H9 (cell line): ENCODE results near the gene CPLANE1. TPM values are rescaled to one million over a fixed set of nuclear protein-coding genes. Genes with fewer than 3 reads are reported as not detected.

Experiments
- DNase-seq: peaks from one replicate; pipeline ENCODE4 v3.0.0-alpha.2; 2017
- H2AFZ ChIP-seq: one replicate; pipeline ENCODE4 v1.6.1; 2013; ENCODE audit warnings: mild to moderate bottlenecking, low read length, control low read depth, moderate library complexity
- H2AK5ac ChIP-seq: 2 replicates; pipeline ENCODE4 v1.6.1; 2013; ENCODE audit warnings: low read length, control low read depth, mixed read lengths; ENCODE audit not compliant: insufficient read length
- H2BK120ac ChIP-seq: one replicate; pipeline ENCODE4 v1.6.1; 2013; ENCODE audit warnings: low read depth, mild to moderate bottlenecking, low read length, control low read depth, inconsistent platforms; ENCODE audit not compliant: poor library complexity, severe bottlenecking
- H2BK12ac ChIP-seq: 2 replicates; pipeline ENCODE4 v1.6.1; 2013; ENCODE audit warnings: low read length, control low read depth, mixed read lengths, low read depth; ENCODE audit not compliant: insufficient read length
- H2BK15ac ChIP-seq: 2 replicates; pipeline ENCODE4 v1.6.1; 2013; ENCODE audit warnings: low read depth, low read length, control low read depth
- H2BK20ac ChIP-seq: one replicate; pipeline ENCODE4 v1.6.1; 2013; ENCODE audit warnings: low read depth, mild to moderate bottlenecking, low read length, control low read depth, inconsistent platforms; ENCODE audit not compliant: poor library complexity, severe bottlenecking
- H2BK5ac ChIP-seq: 2 replicates; pipeline ENCODE4 v1.6.1; 2013; ENCODE audit warnings: low read length, control low read depth, mixed read lengths; ENCODE audit not compliant: insufficient read length
- H3K14ac ChIP-seq: 2 replicates; pipeline ENCODE4 v1.6.1; 2013; ENCODE audit warnings: low read length, control low read depth; ENCODE audit not compliant: insufficient read depth
- H3K18ac ChIP-seq: 2 replicates; pipeline ENCODE4 v1.6.1; 2013; ENCODE audit warnings: low read depth, mild to moderate bottlenecking, mixed read lengths, low read length, control low read depth; ENCODE audit not compliant: insufficient read length
- H3K23ac ChIP-seq: 2 replicates; pipeline ENCODE4 v1.6.1; 2013; ENCODE audit warnings: low read length, control low read depth, mixed read lengths, low read depth; ENCODE audit not compliant: insufficient read length
- H3K23me2 ChIP-seq: 2 replicates; pipeline ENCODE4 v1.6.1; 2013; ENCODE audit warnings: low read depth, mild to moderate bottlenecking, mixed read lengths, low read length, control low read depth; ENCODE audit not compliant: insufficient read length, poor library complexity, severe bottlenecking
- H3K27ac ChIP-seq: 2 replicates; pipeline ENCODE4 v1.5.1; 2013; ENCODE audit warnings: low read length, control low read depth, mixed read lengths, low read depth; ENCODE audit not compliant: insufficient read length
- H3K27me3 ChIP-seq: 2 replicates; pipeline ENCODE4 v1.6.1; 2013; ENCODE audit warnings: low read length, control low read depth, inconsistent platforms; ENCODE audit not compliant: insufficient read depth
- H3K4ac ChIP-seq: 2 replicates; pipeline ENCODE4 v1.6.1; 2013; ENCODE audit warnings: low read depth, mild to moderate bottlenecking, control low read depth, inconsistent platforms, low read length, moderate library complexity
- H3K4me1 ChIP-seq: 2 replicates; pipeline ENCODE4 v1.6.1; 2013; ENCODE audit warnings: low read length, control low read depth, inconsistent platforms; ENCODE audit not compliant: insufficient read depth
- H3K4me2 ChIP-seq: 2 replicates; pipeline ENCODE4 v1.6.1; 2013; ENCODE audit warnings: low read length, control low read depth, mixed read lengths; ENCODE audit not compliant: insufficient read length, insufficient read depth
- H3K56ac ChIP-seq: 2 replicates; pipeline ENCODE4 v1.6.1; 2013; ENCODE audit warnings: low read depth, mild to moderate bottlenecking, mixed read lengths, low read length, control low read depth; ENCODE audit not compliant: insufficient read length
- H3K79me1 ChIP-seq: 2 replicates; pipeline ENCODE4 v1.6.1; 2013; ENCODE audit warnings: low read depth, mild to moderate bottlenecking, moderate library complexity, low read length, control low read depth, inconsistent platforms; ENCODE audit not compliant: insufficient read depth, poor library complexity, severe bottlenecking
- H3K79me2 ChIP-seq: 2 replicates; pipeline ENCODE4 v1.6.1; 2013; ENCODE audit warnings: low read length, control low read depth, inconsistent platforms; ENCODE audit not compliant: insufficient read depth
- H3K9ac ChIP-seq: 2 replicates; pipeline ENCODE4 v1.6.1; 2013; ENCODE audit warnings: low read length, control low read depth, mixed read lengths; ENCODE audit not compliant: insufficient read length; ENCODE audit errors: extremely low read depth
- H3K9me3 ChIP-seq: one replicate; pipeline ENCODE4 v1.6.1; 2013; ENCODE audit warnings: low read depth, low read length, inconsistent platforms; ENCODE audit not compliant: control insufficient read depth
- H3T11ph ChIP-seq: one replicate; pipeline ENCODE4 v1.6.1; 2013; ENCODE audit warnings: mild to moderate bottlenecking, low read length, control low read depth, inconsistent platforms
- H4K20me1 ChIP-seq: one replicate; pipeline ENCODE4 v1.6.1; 2013; ENCODE audit not compliant: control insufficient read depth, insufficient read length, insufficient read depth
- H4K5ac ChIP-seq: 2 replicates; pipeline ENCODE4 v1.6.1; 2013; ENCODE audit warnings: low read depth, mild to moderate bottlenecking, mixed read lengths, low read length, control low read depth; ENCODE audit not compliant: insufficient read length
- H4K8ac ChIP-seq: replicated peaks from 2 replicates; pipeline ENCODE4 v1.6.1; 2013; ENCODE audit warnings: low read length, control low read depth, mixed read lengths, low read depth; ENCODE audit not compliant: insufficient read length
- H4K91ac ChIP-seq: 2 replicates; pipeline ENCODE4 v1.6.1; 2013; ENCODE audit warnings: low read depth, mild to moderate bottlenecking, moderate library complexity, mixed read lengths, low read length, control low read depth; ENCODE audit not compliant: insufficient read length
- H3K27ac Mint-ChIP-seq, 3 experiments: 2 replicates in 2 of 3; 3 replicates in 1 of 3; pipeline ENCODE4 v1.8.0; 2020 to 2021; ENCODE audit warnings: mixed read lengths in 3 of 3, mild to moderate bottlenecking in 1 of 3, moderate library complexity in 1 of 3
- H3K27me3 Mint-ChIP-seq: 2 replicates; pipeline ENCODE4 v1.8.0; 2021; ENCODE audit warnings: low read depth, mild to moderate bottlenecking, moderate library complexity, mixed read lengths
- H3K36me3 Mint-ChIP-seq, 3 experiments: 2 replicates in 2 of 3; 3 replicates in 1 of 3; pipeline ENCODE4 v1.8.0; 2020 to 2021; ENCODE audit warnings: low read depth in 3 of 3, mixed read lengths in 3 of 3; ENCODE audit not compliant: insufficient read depth in 1 of 3
- H3K4me1 Mint-ChIP-seq, 2 experiments: 2 replicates each; pipeline ENCODE4 v1.8.0; 2020; ENCODE audit warnings: mixed read lengths in 2 of 2
- H3K4me3 Mint-ChIP-seq, 2 experiments: 2 replicates in 1 of 2; 3 replicates in 1 of 2; pipeline ENCODE4 v1.8.0; 2020 to 2021; ENCODE audit warnings: mild to moderate bottlenecking in 2 of 2, mixed read lengths in 2 of 2, moderate library complexity in 1 of 2
- H3K9me3 Mint-ChIP-seq, 2 experiments: 2 replicates in 1 of 2; 3 replicates in 1 of 2; pipeline ENCODE4 v1.8.0; 2020; ENCODE audit warnings: mild to moderate bottlenecking in 2 of 2, mixed read lengths in 2 of 2, moderate library complexity in 1 of 2
- CTCF ChIP-seq: fragments of 200-600 bp; sonication (generic); conservative IDR thresholded peaks from 3 replicates; pipeline ENCODE4 v1.8.0; 2021; ENCODE audit warnings: antibody characterized with exemption, mild to moderate bottlenecking
- WGBS: extraction: QIAGEN DNeasy Blood & Tissue Kit; methylation state at CpG from one replicate; pipeline ENCODE4 v1.1.7; 2013; ENCODE audit warnings: missing lambda C conversion rate, low lambda C conversion rate, mixed read lengths; ENCODE audit not compliant: insufficient read length; ENCODE audit errors: extremely low coverage; 5-methylcytosine and 5-hydroxymethylcytosine counted together
- total RNA-seq: library from RNA; stranded (reverse); gene quantifications from 2 replicates; pipeline ENCODE4 v1.2.1, GENCODE V29; 2021

The CPLANE1 gene
- total RNA-seq, 1 experiment from 2014 or later: 11.6 TPM

GRCh38 chr5:37071487-37071886, 177.7 kb downstream of the CPLANE1 start:
- Histone ChIP-seq H2BK5ac (no peak overlapping the region), H3K27ac (no peak overlapping the region), H3K56ac (no peak overlapping the region), H3K9me3 (no peaks in the 10 kb centered on the region), H2AFZ (no peak overlapping the region), H2BK20ac (no peak overlapping the region), H3K14ac (no peak overlapping the region), H3K4me1 (no peaks in the 10 kb centered on the region), H3T11ph (no peak overlapping the region), H4K91ac (no peak overlapping the region), H3K27me3 (no peaks in the 10 kb centered on the region), H3K79me2 (no peaks in the 10 kb centered on the region), H3K23ac (no peak overlapping the region), H2BK15ac (no peak overlapping the region), H3K18ac (no peak overlapping the region), H3K4ac (no peak overlapping the region), H2AK5ac (no peak overlapping the region), H3K9ac (no peak overlapping the region), H2BK120ac (no peak overlapping the region), H4K5ac (no peak overlapping the region), H4K8ac (no peak overlapping the region), H2BK12ac (no peak overlapping the region), H4K20me1 (no peaks in the 10 kb centered on the region), H3K23me2 (no peaks in the 10 kb centered on the region), H3K79me1 (no peaks in the 10 kb centered on the region), H3K4me2 (no peak overlapping the region)
- no CpG with 5 or more reads among the region's 1 CpG for WGBS
- no peak for DNase-seq
- H3K4me3 Mint-ChIP-seq: no peak overlapping the region
- no peak for TF ChIP-seq CTCF
- H3K4me1 Mint-ChIP-seq: no peaks in the 10 kb centered on the region
- no peaks in the 10 kb centered on the region; a peak in 1 of 5 replicates for H3K9me3 Mint-ChIP-seq
- no peak overlapping the region for H3K27ac Mint-ChIP-seq
- no peaks in the 10 kb centered on the region for H3K36me3 Mint-ChIP-seq
- H3K27me3 Mint-ChIP-seq: no peaks in the 10 kb centered on the region
